ENCODE measurements around the gene CFAP46. TPM values are rescaled to one million over a fixed set of nuclear protein-coding genes. Genes with fewer than 3 reads are reported as not detected.

The CFAP46 gene
- polyA plus RNA-seq, 3 donors = 0.07 TPM; not detected in 2

DNA sequence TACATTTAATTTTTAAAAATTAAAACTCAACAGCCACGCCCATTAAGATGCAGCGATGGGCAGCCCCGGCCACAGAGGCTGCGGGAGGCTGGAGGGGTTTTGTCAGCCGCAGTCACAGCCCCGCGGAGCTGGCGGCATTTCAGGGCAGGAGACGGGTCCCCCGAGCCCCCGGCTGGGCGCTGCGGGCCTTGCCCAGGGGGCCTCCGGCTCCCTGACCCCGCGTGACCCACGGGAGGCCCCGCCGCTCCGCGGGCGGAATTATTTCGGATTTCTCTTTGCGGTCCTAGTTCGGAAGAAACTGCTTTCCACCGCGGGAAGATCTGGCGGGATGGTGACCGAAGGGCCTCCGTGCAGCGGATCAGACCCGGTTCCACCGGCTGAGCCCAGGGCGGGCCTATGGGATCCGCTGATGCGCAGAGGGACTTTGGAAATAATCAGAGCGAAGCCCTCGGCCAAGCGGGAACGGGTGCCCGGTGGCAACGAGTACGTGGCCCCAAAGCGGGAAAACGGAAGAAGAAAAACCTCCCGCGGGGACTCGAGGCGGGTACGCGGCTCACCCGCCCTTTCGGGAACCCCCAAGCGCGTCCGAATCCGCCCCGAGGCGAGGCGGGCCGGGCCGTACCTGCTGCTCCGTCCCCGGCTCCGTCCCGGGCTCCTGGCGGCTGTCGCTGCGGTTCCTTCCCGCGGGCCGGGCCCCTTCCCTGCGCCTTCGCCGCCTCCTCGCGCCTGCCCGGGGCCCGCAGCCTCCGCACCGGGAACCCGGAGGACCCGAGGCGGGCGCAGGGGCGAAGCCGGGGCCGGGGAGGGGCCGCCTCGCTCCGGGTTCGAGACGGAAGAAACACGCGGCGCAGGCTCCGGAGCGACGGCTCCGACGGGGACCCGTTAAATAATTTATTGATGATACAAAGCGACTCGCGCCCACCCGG is 158.2 kb downstream of the CFAP46 start:
- H3K4me2 ChIP-seq (replicated peaks; ENCODE audit: extremely low read depth, low read length, poor library complexity, severe bottlenecking) = no peak overlapping the region
- H3K36me3 ChIP-seq (replicated peaks in 1 of 2; ENCODE audit: control insufficient read depth in 1 of 2, insufficient read depth in 2 of 2, low read length in 2 of 2) = peaks cover 29 to 34% of the 10 kb centered on the region in 2 donors
- peaks cover 0 to 7% (median 5%) of the 10 kb centered on the region in 7 donors for H3K9me3 Mint-ChIP-seq
- peaks cover 5% of the 10 kb centered on the region for H4K20me1 ChIP-seq (ENCODE audit: insufficient read depth, low read length)
- WGBS (ENCODE audit: insufficient coverage) = 14% methylated on average over 100 of the region's 106 CpGs
- no peak overlapping the region for H2AFZ ChIP-seq (ENCODE audit: insufficient read depth, low read depth, low read length, poor library complexity, severe bottlenecking)
- H3K27me3 ChIP-seq (ENCODE audit: control insufficient read depth in 2 of 2, insufficient read depth in 2 of 2, low read length in 2 of 2) = peaks cover 9 to 38% of the 10 kb centered on the region in 2 donors
- H3K79me2 ChIP-seq (ENCODE audit: insufficient read depth, low read length) = no peaks in the 10 kb centered on the region
- intact Hi-C loops (cut with micrococcal nuclease) = no loop called here
- H3K4me3 Mint-ChIP-seq = peak overlapping the region in 1 of 2 donors; percentile 77
- TF ChIP-seq, protein P1, sequence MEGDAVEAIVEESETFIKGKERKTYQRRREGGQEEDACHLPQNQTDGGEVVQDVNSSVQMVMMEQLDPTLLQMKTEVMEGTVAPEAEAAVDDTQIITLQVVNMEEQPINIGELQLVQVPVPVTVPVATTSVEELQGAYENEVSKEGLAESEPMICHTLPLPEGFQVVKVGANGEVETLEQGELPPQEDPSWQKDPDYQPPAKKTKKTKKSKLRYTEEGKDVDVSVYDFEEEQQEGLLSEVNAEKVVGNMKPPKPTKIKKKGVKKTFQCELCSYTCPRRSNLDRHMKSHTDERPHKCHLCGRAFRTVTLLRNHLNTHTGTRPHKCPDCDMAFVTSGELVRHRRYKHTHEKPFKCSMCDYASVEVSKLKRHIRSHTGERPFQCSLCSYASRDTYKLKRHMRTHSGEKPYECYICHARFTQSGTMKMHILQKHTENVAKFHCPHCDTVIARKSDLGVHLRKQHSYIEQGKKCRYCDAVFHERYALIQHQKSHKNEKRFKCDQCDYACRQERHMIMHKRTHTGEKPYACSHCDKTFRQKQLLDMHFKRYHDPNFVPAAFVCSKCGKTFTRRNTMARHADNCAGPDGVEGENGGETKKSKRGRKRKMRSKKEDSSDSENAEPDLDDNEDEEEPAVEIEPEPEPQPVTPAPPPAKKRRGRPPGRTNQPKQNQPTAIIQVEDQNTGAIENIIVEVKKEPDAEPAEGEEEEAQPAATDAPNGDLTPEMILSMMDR (IDR thresholded peaks at IDR 0.05) = no peak
- H3K4me3 ChIP-seq (replicated peaks in 1 of 3; ENCODE audit: low read depth in 2 of 3, low read length in 3 of 3) = no peak overlapping the region
- H3K27ac ChIP-seq (ENCODE audit: low read depth in 1 of 2, low read length in 2 of 2) = no peak overlapping the region
- no peak overlapping the region for H3K27ac Mint-ChIP-seq
- peaks cover 38 to 62% (median 48%) of the 10 kb centered on the region in 3 donors for H3K27me3 Mint-ChIP-seq (ENCODE audit: low read depth in 3 of 3)
- no peak overlapping the region for H3K9ac ChIP-seq (ENCODE audit: insufficient read depth, low read length, poor library complexity, severe bottlenecking)
- no peaks in the 10 kb centered on the region for H3K4me1 ChIP-seq (ENCODE audit: control insufficient read depth in 1 of 2, insufficient read depth in 2 of 2, low read length in 2 of 2)
- peaks cover 38 to 42% of the 10 kb centered on the region in 2 donors for H3K36me3 Mint-ChIP-seq
- H3K9me3 ChIP-seq (replicated peaks in 1 of 2; ENCODE audit: control insufficient read depth in 1 of 2, insufficient read depth in 1 of 2, low read length in 2 of 2) = peaks cover 0 to 5% of the 10 kb centered on the region in 2 donors
- DNase-seq = no peak
- peaks cover 4% of the 10 kb centered on the region for H3K4me1 Mint-ChIP-seq

DNA sequence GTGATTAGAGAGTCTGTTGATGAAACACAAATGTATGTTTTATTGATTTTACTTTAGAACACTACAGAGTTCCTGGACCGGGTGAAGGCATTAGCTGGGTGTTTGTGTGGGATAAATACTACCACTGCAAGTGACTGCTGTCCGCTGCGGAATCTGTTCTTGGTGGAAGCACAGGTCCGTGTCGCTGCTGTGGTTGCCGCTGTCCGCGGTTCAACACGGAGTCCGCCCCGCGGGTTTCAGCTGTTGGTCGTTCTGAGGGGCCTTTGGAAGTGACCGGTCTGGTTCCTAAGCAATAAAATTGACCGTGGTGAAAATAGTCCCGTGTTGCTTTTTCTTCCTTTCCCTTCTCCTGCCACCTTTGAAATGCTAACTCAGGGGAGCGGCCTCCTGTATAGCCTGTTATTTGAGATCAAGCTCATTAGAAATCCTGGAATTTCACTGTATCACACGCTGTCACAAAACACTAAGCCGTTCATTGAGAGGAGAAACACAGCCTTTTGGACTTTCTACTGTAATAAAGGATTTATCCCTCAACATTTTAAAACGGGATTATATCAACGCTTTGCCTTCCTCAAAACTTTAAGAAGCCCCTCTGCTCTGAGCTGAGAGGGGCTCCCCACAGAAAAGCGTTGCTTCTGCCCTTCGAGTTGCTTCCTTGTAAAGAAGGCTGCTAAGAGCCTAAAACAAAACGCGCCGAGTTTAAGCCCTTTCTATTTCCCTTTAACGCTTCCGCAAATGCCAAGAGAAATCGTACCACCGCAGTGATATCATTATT is 159.0 kb downstream of the CFAP46 start:
- Mint-ChIP-seq H3K4me1 (peaks cover 4% of the 10 kb centered on the region), H3K27me3 (ENCODE audit: low read depth in 3 of 3) (peaks cover 31 to 54% (median 41%) of the 10 kb centered on the region in 3 donors), H3K9me3 (peaks cover 0 to 7% (median 5%) of the 10 kb centered on the region in 7 donors), H3K27ac (peak overlapping the region in 2 of 7 donors; percentile 6 to 53), H3K36me3 (peaks cover 44 to 48% of the 10 kb centered on the region in 2 donors), H3K4me3 (peak overlapping the region in 1 of 2 donors; percentile 66)
- Histone ChIP-seq H3K79me2 (ENCODE audit: insufficient read depth, low read length) (no peaks in the 10 kb centered on the region), H3K4me3 (replicated peaks in 1 of 3; ENCODE audit: low read depth in 2 of 3, low read length in 3 of 3) (no peak overlapping the region), H3K27ac (ENCODE audit: low read depth in 1 of 2, low read length in 2 of 2) (no peak overlapping the region), H3K9ac (ENCODE audit: insufficient read depth, low read length, poor library complexity, severe bottlenecking) (no peak overlapping the region), H3K4me1 (ENCODE audit: control insufficient read depth in 1 of 2, insufficient read depth in 2 of 2, low read length in 2 of 2) (no peaks in the 10 kb centered on the region), H3K9me3 (replicated peaks in 1 of 2; ENCODE audit: control insufficient read depth in 1 of 2, insufficient read depth in 1 of 2, low read length in 2 of 2) (peaks cover 0 to 5% of the 10 kb centered on the region in 2 donors), H3K27me3 (ENCODE audit: control insufficient read depth in 2 of 2, insufficient read depth in 2 of 2, low read length in 2 of 2) (peaks cover 9 to 31% of the 10 kb centered on the region in 2 donors), H4K20me1 (ENCODE audit: insufficient read depth, low read length) (peaks cover 5% of the 10 kb centered on the region), H2AFZ (ENCODE audit: insufficient read depth, low read depth, low read length, poor library complexity, severe bottlenecking) (no peak overlapping the region), H3K36me3 (replicated peaks in 1 of 2; ENCODE audit: control insufficient read depth in 1 of 2, insufficient read depth in 2 of 2, low read length in 2 of 2) (peaks cover 38 to 43% of the 10 kb centered on the region in 2 donors), H3K4me2 (replicated peaks; ENCODE audit: extremely low read depth, low read length, poor library complexity, severe bottlenecking) (no peak overlapping the region)
- intact Hi-C loops (cut with micrococcal nuclease) = no loop called here
- TF ChIP-seq, protein P1 (IDR thresholded peaks at IDR 0.05) = no peak
- no peak for DNase-seq
- WGBS (ENCODE audit: insufficient coverage) = 87% methylated on average over 19 of the region's 30 CpGs

Measured in CD14-positive monocyte (primary cell).